SKM-1 (cell line): ENCODE results near the gene C1orf210.

Experiments
- DNase-seq: peaks from one replicate; lab custom pipeline; 2025; ENCODE audit not compliant: unreplicated experiment; lab: John Stamatoyannopoulos, UW

C1orf210 gene

GRCh38 chr1:43312663-43313515 is 27.5 kb upstream of the C1orf210 start:
- no peak for DNase-seq

DNA sequence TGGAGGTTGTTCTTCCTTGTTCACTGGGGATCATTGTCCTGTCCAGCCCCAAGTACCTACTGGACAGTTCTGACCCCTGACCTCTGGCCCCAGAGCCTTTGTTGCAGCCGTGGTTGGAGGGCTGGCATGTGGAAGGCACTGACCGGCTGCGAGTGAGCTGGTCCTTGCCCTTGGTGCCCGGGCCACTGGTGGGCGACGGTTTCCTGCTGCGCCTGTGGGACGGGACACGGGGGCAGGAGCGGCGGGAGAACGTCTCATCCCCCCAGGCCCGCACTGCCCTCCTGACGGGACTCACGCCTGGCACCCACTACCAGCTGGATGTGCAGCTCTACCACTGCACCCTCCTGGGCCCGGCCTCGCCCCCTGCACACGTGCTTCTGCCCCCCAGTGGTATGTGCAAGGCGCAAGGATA is 26.8 kb upstream of the C1orf210 start:
- DNase-seq: no peak

DNA sequence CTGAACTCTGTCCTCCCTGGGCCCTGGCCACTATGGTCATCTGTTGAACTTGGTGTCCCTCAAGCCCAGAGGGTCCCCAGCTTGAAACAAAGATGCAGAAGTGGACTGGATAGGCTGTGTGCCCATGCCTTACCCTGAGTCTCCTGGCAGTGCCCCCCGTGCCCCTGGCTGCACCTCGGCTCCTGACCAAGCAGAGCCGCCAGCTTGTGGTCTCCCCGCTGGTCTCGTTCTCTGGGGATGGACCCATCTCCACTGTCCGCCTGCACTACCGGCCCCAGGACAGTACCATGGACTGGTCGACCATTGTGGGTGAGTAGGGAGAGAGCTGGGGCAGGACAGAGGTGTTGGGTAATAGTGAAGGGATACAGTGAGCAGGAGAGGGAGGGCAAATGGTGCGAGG is 26.1 kb upstream of the C1orf210 start:
- no peak for DNase-seq

DNA sequence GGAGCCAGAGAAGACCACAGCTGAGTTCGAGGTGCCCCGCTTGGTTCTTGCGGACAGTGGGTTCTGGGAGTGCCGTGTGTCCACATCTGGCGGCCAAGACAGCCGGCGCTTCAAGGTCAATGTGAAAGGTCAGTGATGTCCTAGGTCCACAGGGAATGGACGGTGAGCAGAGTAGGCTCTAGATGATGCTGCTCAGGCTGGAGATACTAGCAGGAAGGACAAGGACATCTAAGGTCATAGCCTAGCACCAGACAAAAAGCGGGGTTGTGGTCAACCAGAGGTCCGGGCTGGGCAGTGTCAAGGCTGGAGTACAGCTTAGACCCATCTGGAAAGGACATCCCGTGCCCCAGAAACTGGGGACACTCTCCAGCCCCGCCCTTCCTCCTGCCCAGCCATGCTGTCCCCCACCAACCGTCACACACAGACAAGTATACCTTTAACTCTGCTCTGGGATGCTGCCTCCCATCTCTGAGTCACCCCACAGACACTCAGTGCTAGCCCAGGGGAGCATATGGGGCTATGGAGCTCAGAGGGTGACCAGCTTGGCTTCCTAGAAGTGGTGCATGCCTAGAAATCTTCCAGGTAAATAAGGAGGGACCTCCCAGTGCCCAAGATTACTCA is 24.1 kb upstream of the C1orf210 start:
- no peak for DNase-seq

- DNase-seq: no peak
Measured at GRCh38 chr1:43308635-43309404, 23.4 kb upstream of the C1orf210 start.

- no peak for DNase-seq
Measured at GRCh38 chr1:43307458-43308158, 22.2 kb upstream of the C1orf210 start.

DNA sequence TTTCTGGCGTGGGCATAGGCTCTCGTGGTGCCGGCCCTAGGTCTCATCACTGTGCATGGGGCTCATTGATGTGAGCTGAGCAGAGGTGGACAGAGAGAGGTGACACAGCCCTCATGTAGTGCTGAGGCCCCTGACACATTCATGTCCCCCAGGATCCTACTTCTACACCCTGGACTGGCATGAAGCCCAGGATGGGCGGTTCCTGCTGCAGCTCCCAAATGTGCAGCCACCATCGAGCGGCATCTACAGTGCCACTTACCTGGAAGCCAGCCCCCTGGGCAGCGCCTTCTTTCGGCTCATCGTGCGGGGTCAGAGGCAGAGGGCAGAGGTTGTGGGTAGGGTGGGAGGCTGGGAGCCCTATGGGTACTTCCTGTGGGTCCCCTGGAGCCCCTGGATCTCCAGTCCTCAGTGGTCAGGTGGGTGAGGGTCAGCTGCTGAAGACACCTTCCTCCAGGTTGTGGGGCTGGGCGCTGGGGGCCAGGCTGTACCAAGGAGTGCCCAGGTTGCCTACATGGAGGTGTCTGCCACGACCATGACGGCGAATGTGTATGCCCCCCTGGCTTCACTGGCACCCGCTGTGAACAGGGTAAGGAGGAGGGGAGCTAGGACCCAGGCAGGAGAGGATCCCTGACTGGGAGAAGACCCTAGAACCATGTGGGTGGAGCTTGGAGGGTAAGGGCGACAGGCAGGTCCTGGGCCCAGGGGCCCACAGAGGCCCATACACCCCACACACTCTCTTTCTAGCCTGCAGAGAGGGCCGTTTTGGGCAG is 21.5 kb upstream of the C1orf210 start:
- DNase-seq: no peak

- DNase-seq: no peak
Measured at GRCh38 chr1:43305926-43306687, 20.7 kb upstream of the C1orf210 start.

- no peak for DNase-seq
Measured at GRCh38 chr1:43305461-43305860, 20.1 kb upstream of the C1orf210 start.

- no peak for DNase-seq
Measured at GRCh38 chr1:43304771-43305300, 19.5 kb upstream of the C1orf210 start.

GRCh38 chr1:43304314-43304681 is 18.9 kb upstream of the C1orf210 start:
- no peak for DNase-seq

- no peak for DNase-seq
Measured at GRCh38 chr1:43303471-43304313, 18.3 kb upstream of the C1orf210 start.

GRCh38 chr1:43302721-43303470 is 17.5 kb upstream of the C1orf210 start:
- no peak for DNase-seq

DNA sequence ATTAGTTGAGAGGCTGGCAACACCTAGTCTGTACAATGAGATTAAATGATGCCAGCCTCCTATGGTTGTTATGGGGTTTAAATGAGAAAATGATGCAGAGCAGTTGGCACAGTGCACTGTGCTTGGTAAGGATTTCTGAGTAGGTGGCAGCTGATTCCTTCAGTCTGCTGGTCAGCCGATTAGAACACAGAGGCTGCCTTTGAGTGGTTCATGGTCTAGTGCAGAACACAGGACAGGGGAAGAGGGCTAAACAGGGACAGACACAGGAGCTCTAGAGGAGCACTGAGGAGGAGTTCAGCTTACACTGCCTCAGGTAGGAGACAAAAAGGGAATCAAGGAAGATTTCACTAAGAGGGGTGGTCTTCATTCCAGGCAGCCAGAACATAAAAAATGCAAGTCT is 16.8 kb upstream of the C1orf210 start:
- no peak for DNase-seq

DNA sequence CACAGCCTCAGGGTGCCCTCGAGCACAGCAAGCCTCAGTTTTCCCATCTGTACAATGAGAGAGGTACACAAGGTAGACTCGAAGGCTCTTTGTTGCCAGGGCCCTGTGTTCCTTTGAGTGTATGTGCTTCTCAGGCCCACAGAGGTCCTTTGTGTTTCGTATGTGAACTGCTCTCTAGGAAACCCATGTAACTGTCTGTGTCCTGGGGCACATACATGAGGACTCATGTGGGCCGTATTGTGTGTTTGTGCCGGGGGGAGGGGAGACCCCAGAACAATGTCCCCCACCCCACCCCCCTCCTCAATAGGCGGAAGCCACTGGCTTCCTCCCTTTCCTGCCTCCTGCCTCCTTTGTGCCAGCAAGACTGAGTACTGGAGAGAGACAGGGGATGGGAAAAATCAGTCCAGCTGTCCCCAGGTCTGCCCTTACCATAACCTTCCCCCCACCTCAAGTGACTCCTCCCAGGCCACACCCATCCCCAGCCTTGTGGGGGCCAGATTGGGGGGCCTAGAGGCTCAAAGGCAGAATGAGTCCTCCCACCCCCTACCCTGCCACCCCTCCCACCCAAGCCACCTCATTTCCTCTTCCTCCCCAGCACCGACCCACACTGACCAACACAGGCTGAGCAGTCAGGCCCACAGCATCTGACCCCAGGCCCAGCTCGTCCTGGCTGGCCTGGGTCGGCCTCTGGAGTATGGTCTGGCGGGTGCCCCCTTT is 15.2 kb upstream of the C1orf210 start, which contains the start of gene TIE1:
Gene TIE1 (plus strand): TSS at position 605 of the 717 bp plus-strand sequence. CDS start 90 bp downstream, at position 695.
- DNase-seq: no peak

DNA sequence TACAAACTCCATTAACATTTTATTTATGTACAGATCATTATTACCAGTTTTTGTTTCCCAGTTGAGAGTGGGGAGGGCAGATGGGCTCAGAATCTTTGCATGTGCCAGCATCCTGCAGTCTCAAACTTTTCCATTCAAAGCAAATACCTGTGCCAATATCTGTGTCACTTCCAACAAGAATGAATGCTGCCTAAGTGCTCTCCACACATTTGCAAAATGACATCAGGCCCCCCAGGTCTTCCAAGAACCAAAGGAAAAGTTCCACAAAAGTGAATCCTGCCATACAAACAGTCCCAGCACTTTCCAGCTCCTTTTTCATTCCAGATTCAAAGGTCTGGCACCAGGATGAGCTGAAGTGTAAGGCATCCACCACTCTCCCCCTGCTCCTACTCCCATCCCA is 13.7 kb upstream of the C1orf210 start:
- no peak for DNase-seq

DNA sequence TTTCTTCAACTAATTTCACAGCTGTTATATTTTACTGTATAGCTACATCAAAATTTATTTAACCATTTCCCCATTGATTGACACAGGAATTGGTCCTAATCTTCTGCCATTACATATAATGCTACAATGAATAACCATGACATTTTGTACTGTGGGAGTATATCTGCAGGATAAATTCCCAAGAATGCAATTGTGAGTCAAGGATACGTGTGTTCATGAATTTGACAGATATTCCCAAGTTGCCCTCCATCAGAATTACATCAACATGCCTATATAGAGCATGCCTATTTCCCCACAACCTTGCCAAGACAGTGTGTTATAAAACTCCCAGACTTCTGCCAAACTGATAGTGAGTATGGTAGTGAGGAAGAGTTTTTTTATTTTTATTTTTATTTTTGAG is 12.7 kb upstream of the C1orf210 start:
- DNase-seq: no peak
